GM23248 (cell line): ENCODE results near the gene EXOC1L. TPM values are rescaled to one million over a fixed set of nuclear protein-coding genes. Genes with fewer than 3 reads are reported as not detected.

Experiments used
- DNase-seq: peaks from one replicate; pipeline ENCODE4 v3.0.0-alpha.2; 2015
- H2AFZ ChIP-seq: fragments of 200-600 bp; sonication (generic); 2 replicates; pipeline ENCODE4 v1.6.1; 2016; ENCODE audit warnings: antibody characterized with exemption
- H3F3A ChIP-seq: fragments of 200-600 bp; sonication (generic); 2 replicates; pipeline ENCODE4 v1.6.1; 2016; ENCODE audit warnings: mild to moderate bottlenecking, antibody characterized with exemption, mixed run types; ENCODE audit not compliant: insufficient read depth
- H3K27ac ChIP-seq: fragments of 200-600 bp; sonication (generic); 2 replicates; pipeline ENCODE4 v1.5.1; 2016; ENCODE audit warnings: mild to moderate bottlenecking
- H3K27me3 ChIP-seq: fragments of 200-600 bp; sonication (generic); replicated peaks from 2 replicates; pipeline ENCODE4 v1.6.1; 2016; ENCODE audit warnings: mild to moderate bottlenecking; ENCODE audit not compliant: insufficient read depth
- H3K36me3 ChIP-seq: fragments of 200-600 bp; sonication (generic); 2 replicates; pipeline ENCODE4 v1.6.1; 2016; ENCODE audit warnings: low read depth, mild to moderate bottlenecking
- H3K4me1 ChIP-seq: fragments of 200-600 bp; sonication (generic); 2 replicates; pipeline ENCODE4 v1.6.1; 2016; ENCODE audit warnings: mild to moderate bottlenecking; ENCODE audit not compliant: insufficient read depth
- H3K4me2 ChIP-seq: fragments of 200-600 bp; sonication (generic); one replicate; pipeline ENCODE4 v1.6.1; 2016; ENCODE audit warnings: mild to moderate bottlenecking; ENCODE audit not compliant: unreplicated experiment
- H3K4me3 ChIP-seq: fragments of 200-600 bp; sonication (generic); 2 replicates; pipeline ENCODE4 v1.5.1; 2016; ENCODE audit warnings: mild to moderate bottlenecking
- H3K79me2 ChIP-seq: fragments of 200-600 bp; sonication (generic); 2 replicates; pipeline ENCODE4 v1.6.1; 2016; ENCODE audit warnings: mild to moderate bottlenecking; ENCODE audit not compliant: insufficient read depth
- H3K9ac ChIP-seq: fragments of 200-600 bp; sonication (generic); 2 replicates; pipeline ENCODE4 v1.6.1; 2016; ENCODE audit warnings: mild to moderate bottlenecking
- H3K9me2 ChIP-seq: fragments of 200-600 bp; sonication (generic); 2 replicates; pipeline ENCODE4 v1.6.1; 2016; ENCODE audit warnings: mixed run types, mild to moderate bottlenecking, moderate library complexity; ENCODE audit not compliant: insufficient read depth
- H3K9me3 ChIP-seq: fragments of 200-600 bp; sonication (generic); one replicate; pipeline ENCODE4 v1.6.1; 2017; ENCODE audit warnings: low read depth
- H4K20me1 ChIP-seq: fragments of 200-600 bp; sonication (generic); 2 replicates; pipeline ENCODE4 v1.6.0; 2016; ENCODE audit not compliant: insufficient read depth
- EZH2 ChIP-seq: fragments of 200-600 bp; sonication (generic); IDR thresholded peaks from 2 replicates; pipeline ENCODE4 v1.6.1; 2018; ENCODE audit warnings: antibody characterized with exemption, mild to moderate bottlenecking; ENCODE audit not compliant: insufficient read depth, poor library complexity, severe bottlenecking
- EZH2phosphoT487 ChIP-seq: fragments of 200-600 bp; sonication (generic); IDR thresholded peaks from 2 replicates; pipeline ENCODE4 v1.6.1; 2018; ENCODE audit warnings: antibody characterized with exemption, moderate library complexity, mild to moderate bottlenecking, low read depth; ENCODE audit not compliant: insufficient read depth
- WGBS, 2 experiments: methylation state at CpG; one replicate each; pipeline ENCODE4 v1.1.6; 2015 to 2017; ENCODE audit warnings: low lambda C conversion rate in 2 of 2, low coverage in 1 of 2; ENCODE audit errors: missing lambda C conversion rate in 2 of 2; 5-methylcytosine and 5-hydroxymethylcytosine counted together
- in situ Hi-C: fragments of 300-500 bp; cut with MboI; formaldehyde crosslinking; loops from 2 replicates; pipeline ENCODE4 v1.15.0; 2020
- polyA plus RNA-seq: library from polyadenylated mRNA; unstranded; fragments of >200 nt; fragmentation: Nextera tagmentation; extraction: Ambion mirVana; gene quantifications from 2 replicates; pipeline ENCODE4 v1.2.1, GENCODE V29; 2016
- total RNA-seq: library from RNA; depleted of rRNA; stranded (reverse); fragments of >200 nt; shearing (Covaris generic); gene quantifications from 2 replicates; pipeline ENCODE4 v1.2.3, GENCODE V29; 2014

EXOC1L gene
- total and polyA plus RNA-seq, 2 experiments from 2014 or later: not detected

DNA sequence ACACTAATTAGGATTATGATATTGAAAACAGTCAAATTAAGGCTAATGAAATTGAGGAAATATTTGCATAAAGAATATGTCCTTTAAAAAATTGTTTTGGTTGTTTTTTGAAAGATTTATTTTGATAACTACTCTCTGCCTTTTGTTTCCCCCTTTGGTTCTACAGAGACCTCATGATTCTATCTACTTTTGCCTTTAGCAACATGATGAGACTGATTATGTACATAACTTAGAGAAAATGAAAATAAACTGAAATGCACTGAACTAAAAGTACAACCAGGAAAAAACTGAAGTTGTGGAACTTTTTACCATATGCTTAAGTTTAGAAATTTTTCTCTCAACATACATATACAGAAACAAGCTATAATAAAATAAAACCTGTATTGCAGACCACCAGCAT lies 55.2 kb downstream of the EXOC1L start:
- in situ Hi-C loops: loop anchor here (25.0 kb wide), 1 partner anchor 438 kb away; no protein-coding TSS in a partner anchor
- DNase-seq: no peak
- H3F3A ChIP-seq: no peaks in the 10 kb centered on the region
- no peak overlapping the region for H2AFZ ChIP-seq
- H3K9me3 ChIP-seq: no peaks in the 10 kb centered on the region
- no peak overlapping the region for H3K27ac ChIP-seq
- H3K27me3 ChIP-seq: no peaks in the 10 kb centered on the region
- H3K79me2 ChIP-seq: no peaks in the 10 kb centered on the region
- H3K9ac ChIP-seq: no peak overlapping the region
- H4K20me1 ChIP-seq: no peaks in the 10 kb centered on the region
- H3K4me3 ChIP-seq: no peak overlapping the region
- H3K36me3 ChIP-seq: peaks cover 72% of the 10 kb centered on the region
- H3K4me2 ChIP-seq: no peak overlapping the region
- no peak for TF ChIP-seq EZH2
- H3K9me2 ChIP-seq: no peaks in the 10 kb centered on the region
- no peaks in the 10 kb centered on the region for H3K4me1 ChIP-seq

- Histone ChIP-seq H3K9me2 (no peaks in the 10 kb centered on the region), H3K9ac (no peak overlapping the region), H3K9me3 (no peaks in the 10 kb centered on the region), H4K20me1 (no peaks in the 10 kb centered on the region), H3K4me1 (no peaks in the 10 kb centered on the region), H3K27ac (no peak overlapping the region), H3K4me3 (no peak overlapping the region), H3K4me2 (no peak overlapping the region), H2AFZ (no peak overlapping the region), H3F3A (no peaks in the 10 kb centered on the region), H3K27me3 (no peaks in the 10 kb centered on the region), H3K36me3 (peaks cover 62% of the 10 kb centered on the region), H3K79me2 (no peaks in the 10 kb centered on the region)
- TF ChIP-seq EZH2phosphoT487 (no peak), EZH2 (no peak)
- in situ Hi-C loops: no loop called here
- no peak for DNase-seq
Observed at GRCh38 chr4:55876387-55876786, 56.8 kb downstream of the EXOC1L start.

DNA sequence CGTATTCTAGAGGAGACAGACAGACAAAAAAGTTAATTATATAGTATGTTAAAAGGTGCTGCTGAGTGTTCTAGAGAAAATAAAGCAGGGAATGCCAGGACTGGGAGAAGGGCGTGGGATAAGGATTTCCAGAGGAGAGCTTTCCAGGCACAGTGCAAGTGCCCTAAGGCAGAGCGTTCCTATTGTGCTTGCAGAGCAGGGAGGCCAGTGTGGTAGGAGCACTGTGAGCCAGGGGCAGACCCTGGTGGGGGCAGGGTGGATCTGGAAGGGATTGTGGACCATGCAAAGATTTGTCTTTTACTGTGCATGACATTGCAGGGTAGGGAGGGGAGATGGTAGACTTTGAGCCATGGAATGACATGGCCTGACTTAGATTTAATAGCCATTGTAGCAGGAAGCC lies 59.6 kb downstream of the EXOC1L start:
- Histone ChIP-seq H3K9me2 (no peaks in the 10 kb centered on the region), H3K4me1 (no peaks in the 10 kb centered on the region), H4K20me1 (no peaks in the 10 kb centered on the region), H3K79me2 (no peaks in the 10 kb centered on the region), H3K36me3 (peaks cover 61% of the 10 kb centered on the region), H3K27ac (no peak overlapping the region), H3K9me3 (no peaks in the 10 kb centered on the region), H2AFZ (no peak overlapping the region), H3K4me2 (no peak overlapping the region), H3F3A (no peaks in the 10 kb centered on the region), H3K27me3 (no peaks in the 10 kb centered on the region), H3K9ac (no peak overlapping the region), H3K4me3 (no peak overlapping the region)
- TF ChIP-seq EZH2: no peak
- TF ChIP-seq EZH2phosphoT487: no peak
- WGBS, 2 experiments: 89 to 94% methylated on average over 3 of the region's 3 CpGs
- in situ Hi-C loops: no loop called here
- DNase-seq: no peak

DNA sequence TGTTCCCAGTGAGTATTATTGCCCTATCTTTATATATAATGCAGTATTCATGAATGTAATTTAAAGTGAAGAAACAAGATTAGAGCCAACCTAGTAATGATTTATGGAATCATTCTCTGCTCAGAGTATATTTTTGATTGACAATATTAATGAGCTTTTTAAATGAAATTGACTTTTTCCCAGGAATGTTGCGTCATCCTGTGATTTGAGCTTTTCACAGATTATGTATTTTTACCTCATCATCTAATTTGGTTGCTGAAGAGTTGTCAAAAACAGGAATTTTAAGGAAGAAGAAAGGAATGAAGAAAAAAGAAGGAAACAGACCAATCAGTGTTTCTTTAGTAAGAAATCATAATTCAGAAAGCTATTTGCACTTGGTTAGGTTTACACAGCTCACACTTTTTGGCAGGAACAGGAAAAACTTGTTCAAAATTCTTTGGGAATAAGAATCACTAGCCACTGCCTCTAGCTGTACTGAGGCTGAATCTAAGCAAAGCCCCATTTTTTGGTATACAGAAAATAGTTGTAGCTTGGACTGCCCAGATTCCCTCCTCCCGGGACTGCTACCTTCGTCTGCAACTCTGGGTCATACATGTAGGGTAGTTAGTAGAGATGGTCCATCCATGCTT lies 61.2 kb downstream of the EXOC1L start:
- Histone ChIP-seq H3K27me3 (no peaks in the 10 kb centered on the region), H2AFZ (no peak overlapping the region), H3K9ac (no peak overlapping the region), H3K79me2 (no peaks in the 10 kb centered on the region), H3K27ac (no peak overlapping the region), H3K4me1 (no peaks in the 10 kb centered on the region), H4K20me1 (no peaks in the 10 kb centered on the region), H3F3A (no peaks in the 10 kb centered on the region), H3K9me2 (no peaks in the 10 kb centered on the region), H3K9me3 (no peaks in the 10 kb centered on the region), H3K4me3 (no peak overlapping the region), H3K36me3 (peaks cover 57% of the 10 kb centered on the region), H3K4me2 (no peak overlapping the region)
- in situ Hi-C loops: no loop called here
- WGBS, 2 experiments: 97% methylated on average over 3 of the region's 3 CpGs
- DNase-seq: no peak
- TF ChIP-seq EZH2phosphoT487 (no peak), EZH2 (no peak)

DNA sequence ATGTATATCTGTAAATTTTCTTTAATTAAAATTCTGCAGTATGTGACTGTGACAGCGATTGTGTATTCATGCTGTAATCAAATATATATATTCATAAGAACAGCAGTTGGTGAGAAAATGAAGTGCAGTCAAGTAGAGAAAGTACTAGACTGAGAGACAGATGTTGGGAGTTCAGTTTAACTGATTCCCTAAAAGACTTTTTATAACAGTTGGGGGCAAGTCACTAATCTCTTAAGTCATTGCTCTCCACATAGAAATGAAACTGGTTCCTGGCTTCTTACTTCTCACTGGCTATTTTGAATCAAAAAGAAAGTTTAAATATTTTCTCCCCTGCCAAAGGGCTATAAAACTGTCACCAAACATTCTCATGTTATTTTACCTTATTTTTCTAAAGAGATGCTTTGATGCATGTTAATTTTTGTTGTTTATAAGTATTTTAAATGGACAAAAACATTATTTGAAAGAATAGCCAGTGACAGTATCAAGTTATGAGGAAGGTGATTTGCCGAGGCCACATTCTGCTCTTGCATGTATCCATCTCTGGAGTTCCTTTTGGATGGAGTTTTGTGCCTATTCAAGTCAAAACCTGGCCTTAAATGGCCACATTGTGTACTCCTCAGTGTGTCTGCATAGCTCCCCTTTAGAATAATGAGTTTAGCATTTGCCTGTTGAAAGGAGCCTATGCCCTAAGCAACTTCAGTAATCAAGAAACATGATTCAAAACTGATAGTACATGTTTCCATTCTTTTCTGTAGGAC lies 64.7 kb downstream of the EXOC1L start:
- Histone ChIP-seq H3K27ac (no peak overlapping the region), H3K36me3 (peaks cover 44% of the 10 kb centered on the region), H3K4me1 (no peaks in the 10 kb centered on the region), H3F3A (no peaks in the 10 kb centered on the region), H3K27me3 (no peaks in the 10 kb centered on the region), H3K9ac (no peak overlapping the region), H3K4me3 (no peak overlapping the region), H3K79me2 (no peaks in the 10 kb centered on the region), H3K9me3 (no peaks in the 10 kb centered on the region), H4K20me1 (no peaks in the 10 kb centered on the region), H2AFZ (no peak overlapping the region), H3K4me2 (no peak overlapping the region), H3K9me2 (no peaks in the 10 kb centered on the region)
- no peak for TF ChIP-seq EZH2
- no peak for TF ChIP-seq EZH2phosphoT487
- 100% methylated on average over 2 of the region's 2 CpGs for WGBS, 2 experiments
- in situ Hi-C loops: no loop called here
- no peak for DNase-seq
